HG03520 (cell line): ENCODE results near the gene RANBP17.

Source experiments
- ATAC-seq: cut with Tn5 transposase; IDR thresholded peaks from one replicate; pipeline ENCODE4 v1.9.1; 2021; ENCODE audit warnings: mild to moderate bottlenecking, moderate library complexity; ENCODE audit not compliant: unreplicated experiment

Gene RANBP17

DNA sequence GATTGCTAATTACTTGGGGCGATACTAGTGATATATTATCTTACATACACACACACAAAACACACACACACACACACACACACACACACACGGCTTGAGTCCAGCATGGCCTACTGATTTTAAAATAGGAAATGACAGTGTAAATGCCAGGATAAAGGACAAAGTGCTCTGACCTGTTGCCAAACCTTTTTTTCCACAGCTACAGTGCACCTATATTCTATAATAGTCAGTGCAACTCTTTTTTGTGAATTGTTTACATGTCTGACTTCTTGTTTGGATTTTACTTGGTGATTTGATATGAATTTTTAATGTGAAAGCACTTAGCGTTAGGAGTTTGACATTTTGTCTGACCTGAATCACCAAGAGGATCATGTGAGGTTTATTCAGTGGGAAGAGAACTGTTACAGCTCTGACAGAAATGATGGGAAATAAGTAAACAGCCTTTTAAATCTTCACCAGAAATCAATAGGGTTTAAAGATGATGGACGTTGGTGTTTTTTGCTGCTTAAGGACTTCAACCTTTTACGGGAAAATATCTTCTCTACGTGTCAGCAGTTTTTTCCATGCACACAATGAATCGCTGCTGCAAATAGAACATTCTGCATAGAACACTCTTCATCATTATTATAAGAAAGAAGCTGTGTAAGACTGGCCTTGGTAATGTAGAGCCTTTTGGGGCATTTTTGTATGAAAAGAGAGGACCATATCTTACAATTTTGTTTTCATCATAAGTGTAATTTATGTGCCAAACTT lies 218.5 kb downstream of the RANBP17 start:
- ATAC-seq, result no peak

DNA sequence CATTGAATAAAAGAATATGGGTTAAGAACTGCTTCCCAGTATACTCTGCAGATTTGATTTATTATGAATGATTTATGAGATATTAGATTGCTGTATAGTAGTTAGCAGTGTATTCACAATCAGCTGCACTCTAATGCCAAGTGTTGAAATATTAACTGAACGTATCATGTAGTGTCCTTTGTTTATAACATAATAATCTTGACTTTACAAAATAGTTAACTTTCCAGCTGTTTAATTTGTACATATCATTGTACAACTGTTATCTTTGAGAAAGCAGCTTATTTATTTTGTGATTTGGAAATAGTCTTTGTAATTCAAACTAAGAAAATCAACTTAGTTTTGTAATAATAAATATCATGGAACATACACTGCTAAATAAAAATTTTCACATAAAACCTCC lies 219.5 kb downstream of the RANBP17 start:
- no peak for ATAC-seq

DNA sequence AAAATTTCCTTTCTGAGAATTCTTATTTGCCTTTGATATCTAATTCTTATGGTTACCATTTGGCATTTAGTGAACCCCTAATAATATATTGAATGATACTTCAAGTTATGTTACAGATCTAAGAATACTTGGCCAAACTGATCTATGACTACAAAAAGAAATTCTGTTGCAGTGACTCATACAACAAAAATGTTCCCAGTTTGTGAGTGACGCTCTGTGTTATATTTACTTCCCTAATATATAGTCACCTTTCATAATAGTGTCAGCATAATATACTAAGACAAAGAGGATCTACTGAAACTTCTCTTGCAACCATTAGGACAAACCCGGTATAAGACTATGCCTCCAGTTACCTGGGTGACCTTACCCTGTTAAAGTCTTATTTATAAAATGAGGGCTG lies 230.4 kb downstream of the RANBP17 start:
- no peak for ATAC-seq

DNA sequence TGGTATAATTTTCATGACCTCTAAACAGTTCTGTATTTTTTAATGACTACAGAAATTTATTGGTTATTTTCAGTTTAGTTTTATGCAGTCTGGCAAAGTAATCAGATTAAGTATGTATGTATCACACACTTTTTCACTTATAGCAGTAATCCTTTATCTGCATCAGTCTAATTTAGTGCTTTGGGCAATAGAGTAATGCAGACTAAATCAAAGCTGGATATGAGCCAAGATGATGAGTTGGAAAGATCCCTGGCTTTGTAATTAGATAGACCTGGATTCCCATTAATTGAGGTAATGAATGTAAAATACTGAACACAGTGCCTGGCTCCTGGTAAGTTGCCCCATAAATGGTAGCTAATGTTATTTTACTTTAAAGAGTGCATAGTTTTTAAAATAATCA lies 231.8 kb downstream of the RANBP17 start:
- no peak for ATAC-seq

DNA sequence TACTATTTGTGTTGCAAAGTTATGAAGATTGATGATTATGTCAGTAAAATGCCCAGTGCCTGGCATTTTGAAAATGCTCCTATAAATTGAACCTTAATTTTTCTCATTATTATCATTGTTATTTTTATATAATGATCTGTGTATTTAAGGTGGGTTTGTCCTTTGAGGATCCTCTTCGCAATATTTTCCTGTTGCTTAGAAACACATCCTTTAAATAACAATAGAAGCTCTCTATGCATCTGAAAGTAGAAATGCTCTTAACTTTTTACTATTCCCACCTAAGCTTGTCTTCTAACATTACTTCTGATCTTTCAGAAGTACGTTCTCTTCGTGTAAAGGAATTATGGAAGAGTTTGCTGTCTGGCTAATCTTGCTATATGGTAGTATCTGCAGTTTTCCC lies 232.5 kb downstream of the RANBP17 start:
- ATAC-seq, result no peak

DNA sequence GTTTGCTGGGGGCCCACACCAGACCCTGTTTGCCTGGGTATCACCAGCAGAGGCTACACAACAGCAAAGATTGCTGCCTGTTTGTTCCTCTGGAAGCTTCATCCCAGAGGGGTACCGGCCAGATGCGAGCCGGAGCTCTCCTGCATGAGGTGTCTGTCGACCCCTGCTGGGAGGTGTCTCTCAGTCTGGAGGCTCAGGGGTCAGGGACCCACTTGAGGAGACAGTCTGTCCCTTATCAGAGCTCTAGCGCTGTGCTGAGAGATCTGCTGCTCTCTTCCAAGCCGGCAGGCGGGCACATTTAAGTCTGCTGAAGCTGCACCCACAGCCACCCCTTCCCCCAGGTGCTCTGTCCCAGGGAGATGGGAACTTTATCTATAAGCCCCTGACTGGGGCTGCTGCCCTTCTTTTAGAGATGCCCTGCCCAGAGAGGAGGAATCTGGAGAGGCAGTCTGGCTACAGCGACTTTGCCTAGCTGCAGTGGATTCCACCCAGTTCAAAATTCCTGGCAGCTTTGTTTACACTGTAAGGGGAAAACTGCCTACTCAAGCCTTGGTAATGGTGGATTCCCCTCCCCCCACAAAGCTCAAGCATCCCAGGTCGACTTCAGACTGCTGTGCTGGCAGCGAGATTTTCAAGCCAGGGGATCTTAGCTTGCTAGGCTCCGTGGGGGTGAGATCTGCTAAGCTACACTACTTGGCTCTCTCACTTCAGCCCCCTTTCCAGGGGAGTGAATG lies 241.2 kb downstream of the RANBP17 start:
- no peak for ATAC-seq

DNA sequence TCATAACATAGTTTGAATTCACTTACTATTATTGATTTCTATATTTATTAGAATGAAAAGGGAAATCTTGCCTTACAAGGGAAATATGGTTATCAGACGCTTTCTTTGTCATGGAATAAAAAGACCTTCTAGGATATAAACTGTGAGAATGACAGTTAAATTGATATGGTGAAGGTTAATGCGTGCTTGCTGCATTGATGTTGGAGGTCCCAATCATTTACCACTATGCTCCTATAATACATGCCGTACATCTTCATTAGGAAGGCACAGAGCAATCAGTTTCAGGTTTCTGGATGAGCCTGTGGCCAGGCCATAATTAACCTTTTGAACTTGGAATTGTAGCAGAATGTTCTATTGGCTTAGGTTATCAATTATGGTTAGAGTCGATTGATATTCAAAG lies 245.9 kb downstream of the RANBP17 start:
- no peak for ATAC-seq

DNA sequence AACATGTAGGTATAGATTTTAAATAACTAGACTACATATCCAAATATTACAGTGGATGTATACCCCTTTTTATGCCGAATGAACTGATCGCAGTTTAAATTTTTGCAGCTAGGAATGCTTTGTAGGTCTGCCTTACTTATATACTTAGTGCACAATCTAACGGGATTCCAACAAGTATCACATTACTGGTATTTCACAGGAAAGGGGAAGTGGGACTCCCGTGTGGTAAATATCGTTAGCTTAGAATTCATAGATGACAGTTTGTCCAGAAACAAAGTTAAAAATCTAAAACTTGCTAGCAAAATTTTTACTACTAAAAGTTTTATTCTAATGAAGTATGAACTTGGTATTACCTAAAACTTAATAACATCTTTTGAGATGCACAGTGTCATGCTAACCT lies 253.7 kb downstream of the RANBP17 start:
- no peak for ATAC-seq

DNA sequence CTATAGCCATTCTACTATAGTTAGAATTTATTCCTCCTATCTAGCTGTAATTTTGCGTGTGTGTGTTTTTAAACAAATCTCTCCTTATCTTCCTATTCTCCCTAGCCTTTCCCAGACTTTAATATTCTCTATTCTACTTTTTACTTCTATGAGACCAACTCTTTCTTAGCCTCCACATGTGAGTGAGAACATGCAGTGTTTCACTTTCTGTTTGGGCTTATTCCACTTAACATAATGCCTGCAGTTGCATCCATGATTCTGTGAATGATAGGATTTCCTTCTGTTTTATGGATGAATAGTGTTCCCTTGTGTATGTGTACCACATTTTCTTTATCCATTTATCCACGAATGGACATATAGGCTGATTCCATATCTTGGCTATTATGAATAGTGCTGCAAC lies 254.9 kb downstream of the RANBP17 start:
- ATAC-seq, result no peak

DNA sequence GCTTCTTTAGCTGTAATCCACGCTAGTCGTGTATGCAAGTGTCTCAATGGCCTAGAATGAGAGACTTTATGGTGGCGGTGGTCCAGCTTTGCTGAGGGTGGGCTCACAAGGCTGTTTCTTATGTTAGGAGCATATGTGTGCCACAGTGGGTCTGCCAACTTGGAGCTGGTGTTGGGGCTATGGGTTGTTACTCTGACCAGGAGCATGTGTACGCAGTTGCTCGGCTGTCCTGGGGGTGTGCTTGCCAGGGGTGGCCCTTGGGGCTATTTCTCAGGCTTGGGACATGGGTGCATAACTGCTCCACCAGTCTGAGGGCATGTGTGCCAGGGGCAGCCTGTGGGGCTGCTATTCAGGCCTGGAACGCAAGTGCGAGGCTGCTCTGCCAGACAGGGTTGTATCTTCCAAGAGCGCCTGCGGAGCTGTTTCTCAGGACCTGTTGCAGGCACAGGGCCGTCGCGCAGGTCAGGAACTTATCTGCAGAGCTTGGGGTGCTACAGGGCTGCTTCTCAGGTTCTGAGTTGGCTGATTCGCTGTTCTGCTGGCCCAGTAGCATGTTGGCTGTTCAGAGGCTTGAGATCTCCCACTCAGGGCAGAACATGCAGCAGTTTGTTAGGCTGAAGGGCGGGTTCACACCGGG lies 259.3 kb downstream of the RANBP17 start:
- no peak for ATAC-seq

DNA sequence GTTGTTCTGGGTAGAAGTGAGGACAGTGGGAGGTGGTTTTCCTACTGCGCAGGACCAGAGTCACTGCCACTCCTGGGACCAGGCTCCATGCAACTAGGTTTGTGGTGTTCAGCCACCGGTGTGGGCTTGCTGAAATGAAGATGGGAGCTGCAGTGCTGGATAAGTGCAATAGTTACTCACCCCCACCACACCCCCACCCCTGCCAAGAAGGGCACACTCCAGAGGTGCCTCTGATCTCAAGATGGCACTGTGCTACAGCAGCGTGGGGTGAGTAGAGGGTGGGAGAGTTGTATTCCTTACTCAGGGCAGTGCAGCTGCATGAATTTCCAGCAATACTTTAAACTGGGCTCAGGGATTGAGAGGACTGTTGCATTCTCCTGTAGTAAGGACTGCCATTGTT lies 259.8 kb downstream of the RANBP17 start:
- ATAC-seq, result no peak

DNA sequence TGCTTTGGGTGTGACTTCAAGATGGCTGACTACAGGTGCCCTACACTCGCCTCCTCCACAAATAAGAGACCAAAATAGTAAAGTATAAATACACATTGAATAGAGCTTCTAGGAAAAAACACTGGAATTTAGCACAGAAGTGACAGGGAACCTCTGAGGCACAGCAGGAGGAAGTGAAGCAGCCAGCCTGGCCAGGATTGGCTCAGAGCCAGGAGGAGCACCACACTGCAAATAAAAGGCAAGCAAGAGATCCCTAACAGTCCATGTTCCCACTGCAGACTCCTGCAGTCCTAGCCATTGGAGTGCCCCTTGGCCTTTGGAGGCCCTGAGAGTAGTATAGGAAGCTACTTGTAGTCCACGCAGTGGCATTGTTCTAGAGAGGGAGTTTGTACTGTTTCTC lies 260.6 kb downstream of the RANBP17 start:
- no peak for ATAC-seq

DNA sequence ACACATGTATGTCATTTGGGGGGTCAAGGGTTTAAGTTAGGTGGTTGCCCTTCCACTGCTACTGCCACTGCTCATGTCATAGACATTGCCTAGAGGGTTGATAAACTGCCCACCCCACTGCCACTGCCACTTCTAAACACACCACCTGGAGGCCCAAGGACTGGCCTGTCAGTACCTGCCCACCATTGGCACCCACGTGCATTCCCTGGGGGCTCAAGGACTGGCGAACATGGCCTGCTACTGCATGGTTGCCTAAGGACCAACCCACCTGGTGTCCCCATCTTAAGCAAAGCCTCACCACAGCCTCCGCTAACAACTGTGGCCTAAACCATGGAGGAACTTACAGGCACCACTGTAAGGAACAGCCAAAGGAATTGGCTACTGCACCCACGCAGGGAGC lies 261.6 kb downstream of the RANBP17 start:
- ATAC-seq, result no peak

DNA sequence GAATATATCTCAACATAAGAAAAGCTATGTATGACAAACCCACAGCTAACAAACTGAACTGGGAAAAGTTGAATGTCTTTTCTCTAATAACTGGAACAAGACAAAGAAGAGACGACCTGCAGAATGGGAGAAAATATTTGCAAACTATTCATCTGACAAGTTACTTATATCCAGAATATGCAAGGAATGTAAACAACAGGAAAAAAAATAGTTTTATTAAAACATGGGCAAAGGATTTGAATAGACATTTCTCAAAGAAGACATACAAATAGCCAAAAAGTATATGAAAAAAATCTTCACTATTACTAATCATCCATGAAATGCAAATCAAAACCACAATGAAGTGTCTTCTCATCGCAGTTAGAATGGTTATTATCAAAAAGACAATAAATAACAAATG lies 265.5 kb downstream of the RANBP17 start:
- no peak for ATAC-seq

DNA sequence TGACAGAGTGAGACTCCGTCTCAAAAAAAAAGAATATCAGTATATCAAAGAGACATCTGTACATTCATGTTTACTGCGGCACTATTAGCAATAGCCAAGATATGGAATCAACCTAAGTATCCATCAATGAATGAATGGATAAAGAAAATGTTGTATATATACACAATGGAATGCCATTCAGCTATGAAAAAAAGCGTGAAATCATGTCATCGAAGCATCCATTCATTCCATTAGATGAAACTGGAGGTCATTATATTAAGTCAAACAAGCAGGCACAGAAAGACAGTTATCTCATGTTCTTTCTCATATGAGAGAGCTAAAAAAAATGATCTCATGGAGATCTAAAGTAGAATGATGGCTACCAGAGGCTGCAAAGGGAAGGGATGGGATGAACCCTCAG lies 266.3 kb downstream of the RANBP17 start:
- ATAC-seq, result no peak

DNA sequence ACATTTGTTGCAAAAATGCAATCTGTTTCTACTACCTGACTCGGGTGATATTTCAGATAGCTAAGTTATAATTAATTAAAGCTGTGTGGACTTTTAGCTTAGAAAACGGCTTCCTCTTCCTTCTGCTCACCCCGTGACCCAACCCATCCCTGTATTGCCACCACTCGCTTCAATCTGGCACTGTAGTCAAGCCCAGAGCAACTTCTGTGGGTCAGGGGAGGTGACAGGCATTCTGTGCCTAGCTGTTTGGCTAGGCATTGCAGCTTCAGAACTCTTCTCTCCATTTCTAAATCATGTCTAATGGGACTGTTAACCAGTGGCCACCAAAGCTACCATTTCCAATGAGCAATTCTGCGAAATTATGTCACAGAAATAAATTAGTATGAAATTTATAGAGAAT lies 267.5 kb downstream of the RANBP17 start:
- ATAC-seq, result no peak

DNA sequence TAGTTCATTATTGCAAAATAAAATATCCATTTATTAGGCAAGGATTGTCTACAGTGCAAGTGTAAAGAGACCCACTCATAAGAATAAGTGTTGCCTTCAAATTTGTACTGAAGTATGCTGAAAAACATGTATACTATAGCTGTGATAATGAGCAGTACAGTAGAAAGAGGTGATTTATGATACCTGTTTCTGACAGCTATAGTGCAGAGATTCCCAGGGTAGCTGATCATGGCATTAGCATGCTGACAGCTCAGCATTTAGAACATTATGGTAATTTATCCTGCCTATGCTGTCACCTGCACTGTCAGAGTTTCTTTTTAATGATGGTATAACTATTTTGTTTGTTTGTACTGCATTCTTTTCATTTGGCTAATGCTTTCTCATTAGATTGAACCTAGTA lies 269.7 kb downstream of the RANBP17 start:
- no peak for ATAC-seq

DNA sequence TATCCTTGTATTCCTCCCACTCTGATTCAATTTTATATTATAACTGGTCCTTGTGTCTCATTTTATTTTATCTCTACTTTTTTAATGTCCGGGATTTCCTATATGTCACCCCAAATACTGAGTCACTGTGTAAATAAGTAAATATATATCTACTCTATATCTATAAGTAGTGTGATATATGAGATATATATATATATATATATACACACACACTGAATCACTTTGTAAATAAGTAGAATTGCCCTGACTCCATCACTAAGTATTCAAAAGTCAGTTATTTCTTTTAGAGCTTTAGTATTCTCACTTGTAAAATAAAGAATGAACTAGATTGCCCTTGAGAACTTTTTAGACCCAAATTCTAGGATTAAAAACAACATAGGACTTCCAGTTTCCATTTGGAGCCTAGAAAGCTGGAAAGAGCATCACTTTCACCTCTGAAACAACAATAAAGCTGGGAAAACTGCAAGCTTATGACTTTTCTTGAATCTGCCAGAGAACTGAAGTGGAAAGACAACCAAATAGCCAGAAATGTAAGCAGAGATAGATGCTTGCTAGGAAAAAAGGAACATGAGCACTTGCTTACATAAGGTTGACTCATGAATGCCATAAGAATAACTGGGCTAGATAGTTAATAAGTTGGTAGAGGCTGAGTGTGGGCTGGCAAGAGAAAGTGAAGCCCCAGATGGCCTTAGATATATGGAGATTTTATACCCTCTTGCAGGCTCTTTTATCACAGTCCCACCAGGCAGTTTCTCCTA lies 276.1 kb downstream of the RANBP17 start:
- ATAC-seq, result no peak

DNA sequence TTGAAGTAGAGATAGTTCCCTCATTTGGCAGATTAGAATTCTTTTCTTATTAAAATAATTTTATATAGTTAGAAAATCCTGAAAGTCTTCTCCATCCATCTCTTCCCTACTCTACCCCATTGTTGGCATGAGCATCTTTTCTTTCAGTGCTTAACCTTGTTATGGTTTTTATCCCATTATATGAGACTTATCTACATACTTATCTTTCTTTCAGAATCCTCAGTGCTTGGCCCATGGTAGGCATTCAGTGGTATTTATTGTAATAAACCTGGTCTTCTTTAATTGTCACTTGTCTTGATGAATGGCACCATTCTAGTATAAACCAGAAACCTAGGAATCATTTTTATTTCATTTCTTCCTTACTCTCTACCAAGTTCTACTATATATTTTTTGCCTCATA lies 277.4 kb downstream of the RANBP17 start:
- no peak for ATAC-seq

DNA sequence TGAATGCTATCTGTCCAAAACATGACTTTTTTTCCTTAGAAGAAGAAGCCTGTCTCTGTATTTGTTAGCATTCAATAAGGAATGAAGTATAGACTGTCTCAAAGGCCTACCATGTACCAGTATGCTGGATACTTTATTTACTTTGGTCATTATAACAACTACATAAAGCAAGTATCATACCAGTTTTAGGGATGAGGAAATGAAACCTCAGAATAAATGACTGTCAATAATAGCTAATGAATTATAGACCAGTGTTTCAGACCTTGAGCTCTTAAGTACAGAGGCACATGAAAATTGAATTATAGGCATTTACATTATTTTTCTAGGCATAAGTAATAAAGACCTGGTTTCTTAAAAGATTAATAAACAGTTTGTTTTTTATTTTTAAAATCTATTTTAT lies 280.8 kb downstream of the RANBP17 start:
- no peak for ATAC-seq

DNA sequence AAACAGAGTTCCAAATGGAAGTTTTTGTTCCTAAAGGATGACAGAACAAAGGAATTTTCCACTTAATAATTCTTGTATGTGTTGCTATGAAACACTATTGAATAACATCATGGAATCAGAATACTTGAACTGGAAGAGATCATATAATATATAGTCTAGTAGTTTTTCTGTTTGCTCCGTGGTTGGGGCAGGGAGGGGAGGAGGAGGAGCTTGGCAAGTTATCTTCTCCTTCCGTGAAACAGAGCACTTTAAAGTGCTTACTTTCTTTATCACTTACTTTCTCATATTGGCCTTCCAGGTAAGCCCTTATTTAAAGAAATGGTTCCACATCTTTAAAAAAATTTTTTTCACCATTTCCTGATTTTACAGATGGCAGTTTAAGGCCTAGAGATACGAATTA lies 281.4 kb downstream of the RANBP17 start:
- ATAC-seq, result no peak
